GM12878 (cell line): ENCODE results near the gene TBCD. TPM values are rescaled to one million over a fixed set of nuclear protein-coding genes. Genes with fewer than 3 reads are reported as not detected.

Experiments used
- ATAC-seq: fragments of 200-7000 bp; cut with Tn5 transposase; 3 replicates; pipeline ENCODE4 v1.9.1; 2020; ENCODE audit warnings: mild to moderate bottlenecking, moderate library complexity
- BruUV-seq: library from RNA; stranded (reverse); fragments of 400-500 nt; replicated peaks from 2 replicates; lab custom pipeline; 2021; lab: Mats Ljungman, UMichigan
- CTCF ChIA-PET: fragments of 300-600 bp; sonication (Branson Sonifier 250); formaldehyde crosslinking; extraction: SDS; loops from one replicate; lab custom pipeline; 2021; ENCODE audit warnings: inconsistent platforms; lab: Yijun Ruan, JAX
- POLR2A ChIA-PET: fragments of 350-600 bp; formaldehyde crosslinking; extraction: SDS; loops from one replicate; lab custom pipeline; 2021; ENCODE audit warnings: inconsistent platforms; lab: Charles Lee
- RAD21 ChIA-PET: fragments of 300-600 bp; sonication (Branson Sonifier 250); formaldehyde crosslinking; loops from one replicate; lab custom pipeline; 2023; ENCODE audit warnings: antibody characterized with exemption; ENCODE audit not compliant: unreplicated experiment; lab: Charles Lee
- SMC1A ChIA-PET: fragments of 300-600 bp; sonication (Branson Sonifier 250); formaldehyde crosslinking; loops from one replicate; lab custom pipeline; 2023; ENCODE audit not compliant: unreplicated experiment, uncharacterized antibody; lab: Charles Lee
- DNase-seq: peaks from one replicate; pipeline ENCODE4 v3.0.0-alpha.2; 2011; ENCODE audit warnings: low read depth, low spot score
- FAIRE-seq: peaks from 3 replicates; lab custom pipeline; 2011; peaks lifted over from hg19 to GRCh38; lab: Jason Lieb, UNC
- H2AFZ ChIP-seq: 2 replicates; pipeline ENCODE4 v1.6.0; 2011; ENCODE audit warnings: low read depth, low read length, control low read depth; ENCODE audit not compliant: control insufficient read depth
- H3K27ac ChIP-seq: 2 replicates; pipeline ENCODE4 v1.5.1; 2011; ENCODE audit warnings: control low read depth; ENCODE audit not compliant: control insufficient read depth, insufficient read depth
- H3K27me3 ChIP-seq, 2 experiments: replicated peaks in 1 of 2; 2 replicates each; pipeline versions ENCODE4 v1.6.0 to v1.6.1; 2011; ENCODE audit warnings: low read length in 1 of 2; ENCODE audit not compliant: control insufficient read depth in 2 of 2, insufficient read depth in 2 of 2
- H3K36me3 ChIP-seq, 2 experiments: 2 replicates each; pipeline ENCODE4 v1.5.1; 2011; ENCODE audit warnings: low read length in 1 of 2; ENCODE audit not compliant: control insufficient read depth in 2 of 2, insufficient read depth in 2 of 2
- H3K4me1 ChIP-seq: 2 replicates; pipeline ENCODE4 v1.6.1; 2011; ENCODE audit warnings: mild to moderate bottlenecking, low read length, moderate library complexity, mixed read lengths; ENCODE audit not compliant: control insufficient read depth, insufficient read depth
- H3K4me2 ChIP-seq: 2 replicates; pipeline ENCODE4 v1.6.0; 2011; ENCODE audit warnings: control low read depth; ENCODE audit not compliant: control insufficient read depth, insufficient read depth
- H3K4me3 ChIP-seq: fragments of 200-600 bp; sonication (generic); 2 replicates; pipeline ENCODE4 v1.5.1; 2016
- H3K79me2 ChIP-seq: 2 replicates; pipeline ENCODE4 v1.6.0; 2011; ENCODE audit warnings: low read length; ENCODE audit not compliant: control insufficient read depth, insufficient read depth
- H3K9ac ChIP-seq: 2 replicates; pipeline ENCODE4 v1.8.0; 2011; ENCODE audit warnings: low read length, control low read depth, mixed read lengths; ENCODE audit not compliant: control insufficient read depth, insufficient read depth
- H3K9me3 ChIP-seq: replicated peaks from 3 replicates; pipeline ENCODE4 v1.5.1; 2011; ENCODE audit warnings: mild to moderate bottlenecking, low read length; ENCODE audit not compliant: control insufficient read depth, insufficient read depth
- H4K20me1 ChIP-seq: 2 replicates; pipeline ENCODE4 v1.6.0; 2011; ENCODE audit not compliant: control insufficient read depth, insufficient read depth
- BCL11A ChIP-seq: IDR thresholded peaks from 2 replicates; pipeline ENCODE4 v1.6.1; 2011; ENCODE audit warnings: low read depth, low read length
- CBX3 ChIP-seq: fragments of 200-600 bp; sonication (generic); IDR thresholded peaks from 2 replicates; pipeline ENCODE4 v1.6.1; 2016; ENCODE audit warnings: low read depth, borderline replicate concordance
- EED ChIP-seq: sonication (generic); IDR thresholded peaks from 2 replicates; pipeline ENCODE4 v1.6.1; 2016; ENCODE audit warnings: antibody characterized with exemption, low read depth
- EP300 ChIP-seq, 2 experiments: fragments of 150-350 bp in 1 of 2; IDR thresholded peaks; 2 replicates each; pipeline ENCODE4 v1.6.1; 2011 to 2012; ENCODE audit warnings: low read depth in 2 of 2, low read length in 2 of 2, borderline replicate concordance in 1 of 2, improper control_type of control experiment in 1 of 2, inconsistent platforms in 1 of 2; ENCODE audit not compliant: control insufficient read depth in 1 of 2
- ESRRA ChIP-seq: IDR thresholded peaks from 2 replicates; pipeline ENCODE4 v1.6.1; 2012; ENCODE audit warnings: mild to moderate bottlenecking, low read length, improper control_type of control experiment
- HCFC1 ChIP-seq: fragments of 150-350 bp; IDR thresholded peaks from 2 replicates; pipeline ENCODE4 v1.6.1; 2014; ENCODE audit warnings: low read length
- HDAC6 ChIP-seq: fragments of 200-600 bp; sonication (generic); IDR thresholded peaks from one replicate; pipeline ENCODE4 v1.8.0; 2017; ENCODE audit warnings: antibody characterized with exemption; ENCODE audit not compliant: unreplicated experiment
- IKZF1 ChIP-seq: fragments of 450-650 bp; conservative IDR thresholded peaks from 2 replicates; pipeline ENCODE4 v1.6.1; 2017; ENCODE audit warnings: antibody characterized with exemption, mild to moderate bottlenecking
- JUNB ChIP-seq: IDR thresholded peaks from 2 replicates; pipeline ENCODE4 v1.6.1; 2016; ENCODE audit warnings: antibody characterized with exemption, mild to moderate bottlenecking
- KAT2A ChIP-seq: conservative IDR thresholded peaks from 2 replicates; pipeline ENCODE4 v1.6.1; 2011; ENCODE audit warnings: low read depth, low read length; ENCODE audit not compliant: control insufficient read depth
- KLF5 ChIP-seq: fragments of 450-650 bp; IDR thresholded peaks from 2 replicates; pipeline ENCODE4 v1.6.1; 2014; ENCODE audit warnings: mild to moderate bottlenecking; ENCODE audit not compliant: partially characterized antibody
- MTA2 ChIP-seq: fragments of 450-650 bp; IDR thresholded peaks from 2 replicates; pipeline ENCODE4 v1.6.1; 2016; ENCODE audit warnings: low read depth, mild to moderate bottlenecking, moderate library complexity
- MYC ChIP-seq: IDR thresholded peaks from 2 replicates; pipeline ENCODE4 v1.6.1; 2011; ENCODE audit warnings: mild to moderate bottlenecking, low read length, moderate library complexity, inconsistent platforms; ENCODE audit not compliant: insufficient read depth, insufficient replicate concordance, insufficient read length, severe bottlenecking
- RELA ChIP-seq: fragments of 450-650 bp; IDR thresholded peaks from 2 replicates; pipeline ENCODE4 v1.8.0; 2014; ENCODE audit warnings: borderline replicate concordance; ENCODE audit not compliant: partially characterized antibody
- RUNX3 ChIP-seq: IDR thresholded peaks from 2 replicates; pipeline ENCODE4 v1.6.1; 2012; ENCODE audit warnings: low read length, inconsistent platforms
- SMAD5 ChIP-seq: IDR thresholded peaks from 2 replicates; pipeline ENCODE4 v1.6.1; 2016; ENCODE audit warnings: antibody characterized with exemption, low read depth
- SPI1 ChIP-seq: IDR thresholded peaks from 2 replicates; pipeline ENCODE4 v1.6.1; 2011; ENCODE audit warnings: low read depth, mild to moderate bottlenecking, low read length, moderate library complexity, borderline replicate concordance; ENCODE audit not compliant: insufficient read depth
- SUZ12 ChIP-seq: fragments of 200-600 bp; sonication (generic); IDR thresholded peaks from one replicate; pipeline ENCODE4 v1.6.1; 2018; ENCODE audit warnings: antibody characterized with exemption, mild to moderate bottlenecking; ENCODE audit not compliant: unreplicated experiment
- TBL1XR1 ChIP-seq: IDR thresholded peaks from 2 replicates; pipeline ENCODE4 v1.6.1; 2012; ENCODE audit warnings: low read depth, low read length, improper control_type of control experiment
- ZBED1 ChIP-seq: IDR thresholded peaks from 2 replicates; pipeline ENCODE4 v1.6.1; 2016; ENCODE audit warnings: borderline replicate concordance
- WGBS: methylation state at CpG from one replicate; pipeline ENCODE4 v1.1.6; 2016; ENCODE audit warnings: low lambda C conversion rate; ENCODE audit not compliant: insufficient replicate concordance, insufficient coverage; ENCODE audit errors: missing lambda C conversion rate; 5-methylcytosine and 5-hydroxymethylcytosine counted together
- in situ Hi-C: fragments of 300-500 bp; cut with MboI; formaldehyde crosslinking; loops from 9 replicates; pipeline ENCODE4 v1.14.3; 2018; ENCODE audit warnings: mixed read lengths
- intact Hi-C: fragments of 100-400 bp; cut with micrococcal nuclease; formaldehyde crosslinking; loops from one replicate; pipeline ENCODE4 v1.14.2; 2022; ENCODE audit not compliant: unreplicated experiment
- polyA plus RNA-seq, 11 experiments: library from polyadenylated mRNA; depleted of rRNA in 4 of 11; unstranded in 6 of 11; stranded (reverse) in 5 of 11; fragments of >200 nt; fragmentation: Nextera tagmentation in 4 of 11; fragmentation: Illumina TruSeq in 1 of 11; extraction: Ambion mirVana in 4 of 11; extraction: Trizol in 1 of 11; gene quantifications; 1 replicate in 1 of 11; 2 replicates in 10 of 11; pipeline versions ENCODE4 v1.2.1 to v1.2.3, GENCODE V29; 2011 to 2016; ENCODE audit warnings: inconsistent platforms in 2 of 11, missing spikeins in 2 of 11, low read depth in 1 of 11
- total RNA-seq, 4 experiments: library from RNA; depleted of rRNA in 3 of 4; stranded (reverse); fragments of >200 nt in 3 of 4; fragmentation: Illumina TruSeq in 1 of 4; extraction: Trizol in 1 of 4; gene quantifications; 2 replicates each; pipeline versions ENCODE4 v1.2.1 to v1.2.3, GENCODE V29; 2013 to 2021
- TF ChIP-seq, protein P1 (sequence below): fragments of 450-650 bp; IDR thresholded peaks from 2 replicates; pipeline ENCODE4 v1.6.1; 2017; ENCODE audit warnings: borderline replicate concordance
- TF ChIP-seq, protein P2 (sequence below): fragments of 450-650 bp; IDR thresholded peaks from 2 replicates; pipeline ENCODE4 v1.6.1; 2017; ENCODE audit warnings: low read depth, mild to moderate bottlenecking, moderate library complexity

Gene TBCD
- total and polyA plus RNA-seq, 10 of the 15 experiments (the other 5 are each of a cell fraction or from before 2014, with no cell fraction given), result 10.3 to 114 (median 52.4) TPM

DNA sequence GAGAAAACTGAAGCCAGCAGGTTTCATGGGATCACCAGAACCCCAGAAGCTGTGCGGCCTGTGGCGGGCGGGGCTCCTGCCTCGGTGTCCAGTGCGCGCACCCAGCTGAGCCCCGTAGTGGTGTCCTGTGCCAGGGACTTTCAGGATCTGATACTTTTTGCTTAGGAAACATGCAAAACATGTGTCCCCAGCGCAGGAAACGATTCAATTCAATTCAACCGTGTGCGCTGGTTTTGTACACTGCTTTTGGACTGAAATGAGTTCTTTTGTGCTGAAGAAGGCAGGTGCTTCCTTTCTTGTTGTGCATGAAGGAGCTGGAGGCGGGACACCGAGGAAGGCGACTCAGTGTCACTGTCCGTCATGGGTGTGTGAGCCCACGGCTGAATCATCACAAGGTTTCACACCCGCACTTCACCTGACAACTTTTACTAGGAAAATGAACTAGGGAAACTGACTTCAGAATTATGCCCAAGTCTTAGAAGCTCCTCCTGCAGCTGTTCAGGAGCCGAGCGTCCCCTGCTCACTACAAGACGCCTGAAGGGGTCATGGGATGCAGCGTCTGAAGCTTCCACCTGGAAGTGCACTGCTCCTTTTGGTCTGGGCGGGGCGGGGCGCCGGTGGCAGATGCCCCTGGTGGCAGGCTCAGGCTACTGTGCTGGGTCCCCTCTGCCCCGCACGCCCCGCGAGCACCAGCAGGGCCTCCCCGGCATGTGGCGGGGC, 119.4 kb downstream of the TBCD start:
- intact Hi-C loops (no loop called here), in situ Hi-C loops (no loop called here)
- peak overlapping the region; percentile 50; the same call in 1 of the 2 replicates for H3K9ac ChIP-seq
- no peaks in the 10 kb centered on the region for H4K20me1 ChIP-seq
- H2AFZ ChIP-seq, result peak overlapping the region; percentile 43; the same call in 1 of the 2 replicates
- no TSS peak for BruUV-seq
- H3K4me1 ChIP-seq, result peaks cover 52% of the 10 kb centered on the region
- DNase-seq, result peak; percentile 82
- WGBS, result 10% methylated on average over 31 of the region's 31 CpGs
- H3K4me3 ChIP-seq, result no peak overlapping the region
- ChIA-PET CTCF (interaction anchor here (0.9 to 3.1 kb wide), 8 partner anchors 11 to 90 kb away, joined by 3 to 13 read pairs (median 4); no protein-coding TSS in a partner anchor), RAD21 (interaction anchor here (1.1 to 3.1 kb wide), 3 partner anchors 11 to 90 kb away, joined by 4 to 30 read pairs (median 13); no protein-coding TSS in a partner anchor), SMC1A (interaction anchor here (0.7 to 1.6 kb wide), 8 partner anchors 10 to 332 kb away, joined by 3 to 15 read pairs (median 3); no protein-coding TSS in a partner anchor), POLR2A (interaction anchor here (0.6 to 2.8 kb wide), 4 partner anchors 9 to 355 kb away, joined by 3 to 17 read pairs (median 4); no protein-coding TSS in a partner anchor)
- peak overlapping the region; percentile 91 for H3K27ac ChIP-seq
- no peaks in the 10 kb centered on the region for H3K27me3 ChIP-seq
- H3K9me3 ChIP-seq, result no peaks in the 10 kb centered on the region
- peaks cover 59% of the 10 kb centered on the region for H3K79me2 ChIP-seq
- peak; percentile 95 for ATAC-seq
- H3K4me2 ChIP-seq, result peak overlapping the region; percentile 88
- peaks cover 14 to 28% of the 10 kb centered on the region in 2 experiments; a peak in 3 of 4 replicates for H3K36me3 ChIP-seq
- FAIRE-seq, result peak; percentile 99
- TF ChIP-seq CBX3 (no peak), HDAC6 (no peak), ZBED1 (no peak), EED (peak; percentile 65; the same call in 1 of the 2 replicates), JUNB (peak; percentile 57), ESRRA (no peak), KLF5 (no peak), EP300 (IDR thresholded peaks at IDR 0.05; ENCODE audit: borderline replicate concordance in 1 of 2, control insufficient read depth in 1 of 2, low read depth in 2 of 2, low read length in 2 of 2) (0 out of 4 replicates have a peak, but pooled peaks of 1 of the 2 experiments have one; percentile 39), TBL1XR1 (no peak), KAT2A (no peak), SMAD5 (no peak), RUNX3 (peak; percentile 44), IKZF1 (peak; percentile 75), HCFC1 (no peak), SUZ12 (no peak), MTA2 (peak; percentile 52; the same call in 1 of the 2 replicates), RELA (no peak), BCL11A (peak; percentile 45; the same call in 1 of the 2 replicates), SPI1 (0 out of 2 replicates have a peak, but pooled peaks have one; percentile 28), MYC (no peak)
- TF ChIP-seq, protein P1, sequence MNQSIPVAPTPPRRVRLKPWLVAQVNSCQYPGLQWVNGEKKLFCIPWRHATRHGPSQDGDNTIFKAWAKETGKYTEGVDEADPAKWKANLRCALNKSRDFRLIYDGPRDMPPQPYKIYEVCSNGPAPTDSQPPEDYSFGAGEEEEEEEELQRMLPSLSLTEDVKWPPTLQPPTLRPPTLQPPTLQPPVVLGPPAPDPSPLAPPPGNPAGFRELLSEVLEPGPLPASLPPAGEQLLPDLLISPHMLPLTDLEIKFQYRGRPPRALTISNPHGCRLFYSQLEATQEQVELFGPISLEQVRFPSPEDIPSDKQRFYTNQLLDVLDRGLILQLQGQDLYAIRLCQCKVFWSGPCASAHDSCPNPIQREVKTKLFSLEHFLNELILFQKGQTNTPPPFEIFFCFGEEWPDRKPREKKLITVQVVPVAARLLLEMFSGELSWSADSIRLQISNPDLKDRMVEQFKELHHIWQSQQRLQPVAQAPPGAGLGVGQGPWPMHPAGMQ, result no peak
- TF ChIP-seq, protein P2, sequence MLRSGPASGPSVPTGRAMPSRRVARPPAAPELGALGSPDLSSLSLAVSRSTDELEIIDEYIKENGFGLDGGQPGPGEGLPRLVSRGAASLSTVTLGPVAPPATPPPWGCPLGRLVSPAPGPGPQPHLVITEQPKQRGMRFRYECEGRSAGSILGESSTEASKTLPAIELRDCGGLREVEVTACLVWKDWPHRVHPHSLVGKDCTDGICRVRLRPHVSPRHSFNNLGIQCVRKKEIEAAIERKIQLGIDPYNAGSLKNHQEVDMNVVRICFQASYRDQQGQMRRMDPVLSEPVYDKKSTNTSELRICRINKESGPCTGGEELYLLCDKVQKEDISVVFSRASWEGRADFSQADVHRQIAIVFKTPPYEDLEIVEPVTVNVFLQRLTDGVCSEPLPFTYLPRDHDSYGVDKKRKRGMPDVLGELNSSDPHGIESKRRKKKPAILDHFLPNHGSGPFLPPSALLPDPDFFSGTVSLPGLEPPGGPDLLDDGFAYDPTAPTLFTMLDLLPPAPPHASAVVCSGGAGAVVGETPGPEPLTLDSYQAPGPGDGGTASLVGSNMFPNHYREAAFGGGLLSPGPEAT, result peak; percentile 60; the same call in 1 of the 2 replicates
